GM21737 (cell line): ENCODE data around the gene CCDC127.
"Not testable (repeated sequence)": the region's sequence is repeated elsewhere in the genome, so short reads cannot be mapped to it uniquely, and the experiment has no call there.

ENCODE experiments used
- ATAC-seq: cut with Tn5 transposase; IDR thresholded peaks from one replicate; pipeline ENCODE4 v1.9.1; 2021; ENCODE audit warnings: mild to moderate bottlenecking, moderate library complexity; ENCODE audit not compliant: unreplicated experiment

Gene CCDC127

DNA sequence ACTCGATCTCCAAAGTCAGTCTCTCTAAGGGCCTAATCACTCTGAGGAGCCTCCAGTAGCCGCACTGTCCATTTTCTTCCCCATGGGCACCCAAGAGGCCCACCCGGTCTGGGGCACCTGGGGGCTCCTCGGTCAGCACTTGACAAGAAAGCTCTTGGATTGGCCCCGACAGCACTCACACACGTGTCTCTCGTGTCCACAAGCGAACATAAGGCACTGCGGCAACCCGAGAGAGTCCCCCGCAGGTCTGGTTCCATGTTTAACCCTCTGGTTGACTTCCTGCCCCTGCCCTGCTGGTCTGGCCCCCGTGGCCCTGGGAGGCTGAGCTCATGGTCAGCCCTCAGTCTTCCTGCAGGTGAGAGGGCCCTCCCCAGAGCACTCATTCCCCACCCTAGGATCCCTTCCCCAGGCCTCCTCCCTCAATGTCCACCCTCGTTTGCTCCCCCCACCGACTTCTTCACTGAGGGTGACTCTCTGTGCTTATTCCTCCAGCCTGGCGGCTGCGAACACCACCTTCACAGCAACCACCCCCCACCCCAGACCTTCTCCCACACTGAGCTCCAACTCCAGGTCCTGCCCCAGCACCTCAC, 43.0 kb downstream of the CCDC127 start:
- no peak for ATAC-seq

DNA sequence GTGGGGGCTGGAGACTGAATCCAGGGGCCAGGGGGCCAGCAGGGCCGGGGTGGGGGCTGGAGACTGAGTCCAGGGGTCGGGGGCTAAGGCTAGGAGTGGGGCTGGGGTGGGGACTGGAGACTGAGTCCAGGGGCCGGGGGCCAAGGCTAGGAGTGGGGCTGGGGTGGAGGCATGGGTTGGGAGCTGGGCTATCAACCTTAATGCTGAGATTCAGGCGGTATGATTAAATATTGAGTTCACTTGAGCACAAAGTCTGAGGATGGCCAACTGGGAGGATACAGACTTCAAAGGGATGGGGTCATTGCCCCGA, 43.7 kb downstream of the CCDC127 start:
- ATAC-seq: no peak

DNA sequence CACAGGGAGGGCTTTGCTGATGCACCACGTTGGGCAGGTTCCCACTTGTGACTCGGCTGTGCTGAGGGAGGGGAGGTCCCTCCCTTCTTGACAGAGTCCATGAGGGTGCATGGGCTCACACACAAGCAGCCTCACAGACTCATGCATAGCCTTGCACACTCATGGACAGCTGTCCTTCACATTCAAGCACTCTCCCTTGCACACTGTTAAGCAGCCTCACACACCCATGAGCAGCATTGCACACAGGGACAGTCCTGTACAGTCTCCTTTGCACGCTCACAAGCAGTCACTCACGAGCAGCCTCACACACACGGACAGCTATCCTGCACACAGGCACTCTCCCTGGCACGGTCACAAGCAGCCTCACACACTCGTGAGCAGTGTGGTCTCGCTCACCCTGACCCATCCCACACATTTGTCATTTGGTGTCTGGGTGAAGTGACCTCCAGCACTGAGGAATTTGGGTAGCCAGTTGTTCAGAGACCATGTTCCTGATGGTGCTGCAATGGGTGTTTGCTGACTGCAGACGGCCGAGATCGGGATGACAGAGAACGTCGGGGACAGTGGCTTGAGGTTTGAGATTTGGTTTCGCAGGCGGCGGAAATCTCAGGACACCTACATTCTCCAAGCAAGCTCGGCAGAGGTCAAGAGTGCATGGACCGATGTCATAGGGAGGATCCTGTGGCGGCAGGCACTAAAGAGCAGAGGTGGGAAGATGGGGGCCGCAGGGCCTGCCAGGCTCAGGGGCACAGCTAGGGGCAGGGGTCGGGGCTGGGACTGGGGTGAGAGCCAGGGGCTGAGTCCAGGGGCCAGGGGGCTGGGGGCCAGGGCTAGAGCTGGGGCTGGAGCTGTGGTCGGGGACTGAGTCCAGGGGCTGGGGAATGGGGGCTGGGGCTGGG, 44.3 kb downstream of the CCDC127 start:
- no peak for ATAC-seq

DNA sequence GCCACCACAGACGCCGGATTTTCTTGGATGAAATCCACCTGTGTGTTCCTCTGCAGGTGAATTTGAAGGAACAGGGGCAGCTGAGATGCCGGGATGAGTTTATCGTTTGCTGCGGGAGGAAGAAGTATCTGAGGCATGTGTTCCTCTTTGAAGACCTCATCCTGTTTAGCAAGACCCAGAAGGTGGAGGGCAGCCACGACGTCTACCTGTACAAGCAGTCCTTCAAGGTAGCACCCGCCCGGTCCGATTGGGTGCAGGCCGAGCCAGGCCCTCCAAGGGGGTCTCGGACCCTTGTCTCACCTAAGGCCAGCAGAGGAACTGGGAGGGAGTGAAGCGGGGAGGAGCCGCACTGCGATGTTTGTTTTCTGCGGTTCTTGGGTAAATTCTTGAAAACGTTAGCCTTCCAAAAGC, 45.1 kb downstream of the CCDC127 start:
- no peak for ATAC-seq

DNA sequence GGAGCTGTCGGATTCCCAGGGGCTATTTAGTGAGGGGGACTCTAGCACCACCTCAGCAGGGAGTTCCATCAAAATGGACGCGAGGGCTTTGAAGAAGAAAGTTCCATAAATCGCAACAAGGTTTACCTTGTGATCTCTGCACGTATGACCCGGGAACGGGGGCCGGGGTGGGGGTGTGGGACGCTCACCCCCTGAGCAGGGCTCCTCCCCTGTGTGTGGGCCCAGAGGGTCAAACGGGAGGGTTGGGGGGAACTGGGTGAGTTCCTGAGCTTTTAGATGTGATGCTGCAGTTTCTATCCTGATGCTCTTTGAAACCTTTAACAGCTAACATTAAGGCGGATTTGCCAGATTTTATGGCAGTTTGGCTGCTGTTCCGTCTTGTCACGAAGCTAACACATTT, 45.5 kb downstream of the CCDC127 start:
- ATAC-seq: no peak

DNA sequence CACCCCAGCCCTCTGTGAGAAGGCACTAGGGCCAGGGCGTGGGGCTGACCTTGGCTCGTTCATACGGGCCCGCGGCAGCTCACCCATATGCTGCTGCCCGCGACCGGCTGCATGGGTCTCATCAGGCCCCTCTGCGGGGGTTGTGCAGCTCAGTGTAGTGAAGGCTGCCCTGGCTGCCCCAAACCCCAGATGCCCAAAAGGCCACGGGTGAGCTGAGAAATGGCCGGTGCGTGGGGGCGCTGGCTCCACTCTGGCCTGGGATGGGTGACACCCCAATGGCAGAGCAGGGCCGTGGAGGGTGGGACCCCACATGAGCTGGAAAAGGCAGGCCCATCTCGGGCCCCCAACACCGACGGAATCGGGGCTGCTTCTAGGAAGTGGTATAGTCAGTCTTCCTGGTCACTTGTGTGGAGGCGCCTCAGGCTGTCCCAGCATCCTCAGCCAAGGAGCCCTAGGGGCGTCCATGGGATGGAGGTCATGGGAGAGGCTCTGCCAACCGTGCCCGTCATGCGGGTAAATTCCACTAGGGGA, 46.1 kb downstream of the CCDC127 start:
- ATAC-seq: no peak

DNA sequence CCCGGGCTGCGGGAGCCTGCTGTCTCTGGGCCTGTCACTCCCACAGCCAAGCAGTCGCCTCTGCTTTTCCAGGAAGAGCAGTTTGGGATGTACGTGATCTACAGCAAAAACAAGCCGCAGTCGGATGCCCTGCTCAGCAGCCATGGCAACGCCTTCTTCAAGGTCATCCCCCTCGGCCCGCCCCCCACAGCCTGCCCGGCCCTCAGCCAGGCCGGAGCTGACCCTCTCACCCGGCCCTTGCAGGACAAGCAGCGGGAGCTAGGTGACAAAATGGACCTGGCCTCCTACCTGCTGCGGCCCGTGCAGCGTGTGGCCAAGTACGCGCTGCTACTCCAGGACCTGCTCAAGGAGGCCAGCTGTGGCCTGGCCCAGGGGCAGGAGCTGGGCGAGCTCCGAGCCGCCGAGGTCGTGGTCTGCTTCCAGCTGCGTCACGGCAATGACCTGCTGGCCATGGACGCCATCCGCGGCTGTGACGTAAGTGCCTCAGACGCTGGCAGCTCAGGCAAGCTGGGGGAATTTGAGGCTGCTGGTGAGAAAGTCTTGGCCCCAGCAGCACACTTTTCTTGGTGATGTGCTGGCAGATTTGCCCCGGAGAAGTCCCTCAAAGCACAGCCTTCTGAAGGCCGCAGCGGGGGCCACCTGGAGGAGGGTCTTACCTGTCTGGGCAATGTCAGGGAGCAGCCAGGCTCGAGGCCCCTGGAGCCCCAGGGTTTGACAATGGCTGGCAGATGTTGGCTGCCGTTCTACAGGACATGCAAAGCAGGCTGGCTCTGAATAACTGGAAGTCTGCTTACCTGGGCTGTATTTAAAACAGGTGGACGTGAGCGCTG, 46.8 kb downstream of the CCDC127 start:
- ATAC-seq: no peak

DNA sequence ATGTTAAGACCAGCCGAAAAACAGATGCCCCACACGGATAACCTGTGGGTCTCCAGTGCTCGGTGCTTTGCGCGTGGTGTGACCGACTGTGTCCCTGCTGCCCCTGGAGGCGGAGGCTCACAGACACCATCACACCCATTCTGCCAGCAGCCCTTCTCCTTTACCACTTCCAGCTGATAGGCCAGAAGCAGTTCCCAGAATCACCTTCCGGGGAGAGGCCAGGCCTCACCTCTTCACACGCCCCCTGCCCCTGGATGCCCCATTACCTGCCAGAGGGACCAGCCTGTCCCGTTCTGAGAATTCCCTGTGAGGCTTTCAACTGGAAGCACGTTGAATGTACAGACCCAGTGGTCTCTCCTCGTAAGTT, 48.2 kb downstream of the CCDC127 start:
- no peak for ATAC-seq

DNA sequence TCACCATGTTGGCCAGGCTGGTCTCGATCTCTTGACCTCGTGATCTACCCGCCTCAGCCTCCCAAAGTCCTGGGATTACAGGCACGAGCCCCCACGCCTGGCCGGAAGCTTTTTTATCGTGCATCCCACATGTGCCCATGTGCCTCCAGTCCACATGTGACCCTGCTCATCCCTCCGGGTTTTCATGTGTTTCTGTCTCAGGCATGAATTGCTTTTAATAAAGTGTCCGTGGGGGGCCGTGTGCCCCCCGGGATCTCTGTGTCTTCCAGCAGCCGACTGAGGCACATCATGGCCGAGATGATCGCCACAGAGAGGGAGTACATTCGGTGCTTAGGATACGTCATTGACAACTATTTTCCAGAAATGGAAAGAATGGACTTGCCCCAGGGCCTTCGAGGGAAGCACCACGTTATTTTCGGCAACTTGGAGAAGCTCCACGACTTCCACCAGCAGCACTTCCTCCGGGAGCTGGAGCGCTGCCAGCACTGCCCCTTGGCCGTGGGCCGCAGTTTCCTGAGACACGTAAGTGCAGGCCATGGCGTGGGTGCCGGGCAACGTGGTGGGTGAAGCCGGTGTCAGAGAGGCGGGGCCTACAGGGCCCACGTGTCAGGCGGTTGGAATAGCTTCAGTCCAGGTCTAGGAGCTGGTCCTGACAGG, 48.8 kb downstream of the CCDC127 start:
- ATAC-seq: no peak

DNA sequence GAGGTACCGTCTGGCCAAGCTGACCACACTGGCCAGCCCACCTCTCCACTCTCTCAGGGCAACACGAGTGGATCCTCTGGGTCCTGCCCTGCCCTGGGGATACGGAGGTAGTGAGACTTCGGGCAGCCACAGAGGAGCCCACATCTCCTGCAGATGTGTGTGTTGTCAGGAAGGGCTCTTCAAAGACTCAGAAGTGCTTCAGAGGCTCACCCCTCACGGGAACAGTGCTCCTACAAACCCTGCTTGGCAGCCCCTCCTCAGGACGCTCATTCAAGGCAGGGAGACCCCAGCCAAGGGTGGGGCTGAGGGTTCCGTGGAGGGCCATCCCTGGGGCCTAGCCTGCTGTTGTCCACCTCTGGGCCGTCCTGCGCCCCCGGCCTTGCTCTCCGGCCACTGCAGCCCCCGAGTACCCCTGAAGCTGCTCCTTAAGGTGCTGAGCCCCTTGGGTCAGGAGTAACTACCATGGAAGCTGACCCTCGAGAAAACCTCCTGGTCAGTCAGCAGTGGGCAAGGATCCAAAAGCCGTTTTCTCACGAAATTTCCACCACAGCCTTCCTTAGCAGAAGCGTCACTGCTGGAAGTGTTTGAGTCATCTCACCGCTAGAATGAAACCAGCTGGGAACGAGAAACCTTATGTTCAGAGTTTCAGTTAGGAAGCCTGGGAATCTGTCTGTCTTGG, 49.8 kb downstream of the CCDC127 start:
- ATAC-seq: no peak

DNA sequence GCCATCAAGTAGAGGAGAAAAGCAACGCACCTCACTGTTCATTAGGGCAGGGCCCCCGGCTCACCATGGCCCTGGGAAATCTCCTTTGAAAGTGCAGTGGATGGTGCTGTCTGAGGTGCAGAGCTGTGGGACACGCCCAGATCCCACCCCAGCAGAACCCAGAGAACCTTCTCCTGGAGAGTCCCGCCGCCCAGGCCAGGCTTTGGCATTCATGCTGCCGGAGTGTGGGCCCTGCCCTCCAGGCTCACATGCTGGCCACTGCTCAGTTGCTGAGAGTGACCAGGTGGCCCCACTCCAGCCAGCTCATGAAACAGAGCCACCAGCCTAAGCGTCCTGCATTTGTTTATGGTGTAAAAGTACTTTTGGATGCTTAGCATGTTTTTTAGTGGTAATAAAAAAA, 50.4 kb downstream of the CCDC127 start:
- no peak for ATAC-seq

DNA sequence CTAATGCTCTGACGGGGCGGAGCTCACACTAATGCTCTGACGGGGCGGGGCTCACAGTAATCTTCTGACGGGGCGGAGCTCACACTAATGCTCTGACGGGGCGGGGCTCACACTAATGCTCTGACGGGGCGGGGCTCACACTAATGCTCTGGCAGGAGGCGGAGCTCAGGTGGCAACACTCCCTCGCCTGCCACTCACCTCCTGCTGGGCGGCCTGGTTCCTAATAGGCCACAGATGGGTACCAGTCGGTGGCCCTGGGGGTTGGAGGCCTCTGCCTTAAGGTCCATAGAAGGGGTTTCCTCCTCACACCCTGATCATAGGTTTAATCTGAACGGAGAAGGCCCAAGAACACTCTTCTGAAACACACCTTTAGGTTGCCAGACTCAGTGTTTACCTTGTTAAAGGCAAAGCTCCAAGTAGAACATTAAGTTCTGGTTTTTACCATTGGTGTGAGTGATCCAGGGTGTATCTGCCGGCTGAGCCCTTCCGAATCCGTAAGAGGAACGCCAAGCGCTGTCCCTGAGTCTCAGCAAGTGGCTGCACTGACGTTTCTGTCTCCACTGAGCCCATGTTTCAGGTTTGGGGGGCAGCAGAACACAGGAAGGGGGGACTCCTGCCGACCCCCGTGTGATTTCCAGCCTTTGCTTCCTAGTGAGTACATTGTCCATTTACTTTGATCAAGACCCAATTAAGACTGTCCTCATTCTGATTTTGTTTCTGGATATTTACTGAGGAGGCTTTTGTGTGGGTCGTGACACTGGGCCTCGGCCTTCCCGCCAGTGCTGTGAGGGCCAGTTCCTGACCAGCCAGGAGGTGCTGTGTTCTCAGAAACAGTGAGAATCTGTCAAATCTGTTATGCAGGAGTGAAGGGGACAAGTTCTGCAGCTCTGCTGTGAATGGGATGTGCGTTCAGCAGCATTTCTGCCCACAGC, 51.2 kb downstream of the CCDC127 start:
- no peak for ATAC-seq

DNA sequence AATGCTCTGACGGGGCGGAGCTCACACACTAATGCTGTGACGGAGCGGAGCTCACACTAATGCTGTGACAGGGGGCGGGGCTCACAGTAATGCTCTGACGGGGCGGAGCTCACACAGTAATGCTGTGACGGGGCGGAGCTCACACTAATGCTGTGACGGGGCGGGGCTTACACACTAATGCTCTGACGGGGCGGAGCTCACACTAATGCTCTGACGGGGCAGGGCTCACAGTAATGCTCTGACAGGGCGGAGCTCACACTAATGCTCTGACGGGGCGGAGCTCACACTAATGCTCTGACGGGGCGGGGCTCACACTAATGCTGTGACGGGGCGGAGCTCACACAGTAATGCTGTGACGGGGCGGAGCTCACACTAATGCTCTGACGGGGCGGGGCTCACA, 53.2 kb downstream of the CCDC127 start:
- ATAC-seq: not testable (repeated sequence)

DNA sequence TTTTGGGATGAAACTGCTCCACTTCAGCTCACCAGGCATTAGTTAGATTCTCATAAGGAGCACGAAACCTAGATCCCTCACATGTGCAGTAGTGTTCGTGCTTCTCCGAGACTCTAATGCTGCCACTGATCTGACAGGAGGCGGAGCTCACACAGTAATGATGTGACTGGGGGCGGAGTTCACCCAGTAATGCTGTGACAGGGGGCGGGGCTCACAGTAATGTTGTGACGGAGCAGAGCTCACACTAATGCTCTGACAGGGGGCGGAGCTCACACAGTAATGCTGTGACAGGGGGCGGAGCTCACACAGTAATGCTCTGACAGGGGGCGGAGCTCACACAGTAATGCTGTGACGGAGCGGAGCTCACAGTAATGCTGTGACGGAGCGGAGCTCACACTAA, 53.7 kb downstream of the CCDC127 start:
- no peak for ATAC-seq

DNA sequence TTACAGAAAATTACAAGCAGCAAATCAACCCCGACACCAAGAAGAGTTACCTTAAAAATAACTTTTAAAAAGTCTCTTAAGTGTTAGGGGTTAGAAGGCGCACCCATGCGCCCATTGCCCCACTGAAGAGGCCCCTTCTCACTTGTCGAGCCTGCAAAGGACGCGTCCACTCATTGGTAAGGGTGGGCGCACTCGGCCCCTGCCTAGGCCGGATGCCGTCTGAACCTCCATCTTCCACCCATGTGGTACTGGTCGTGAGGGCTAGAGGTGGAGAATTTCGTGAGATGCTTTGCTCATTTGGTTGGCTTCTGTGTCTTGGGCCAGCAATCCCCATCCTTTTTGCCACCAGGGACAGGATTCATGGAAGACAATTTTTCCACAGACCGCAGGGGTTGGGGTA, 54.1 kb downstream of the CCDC127 start:
- ATAC-seq: no peak

DNA sequence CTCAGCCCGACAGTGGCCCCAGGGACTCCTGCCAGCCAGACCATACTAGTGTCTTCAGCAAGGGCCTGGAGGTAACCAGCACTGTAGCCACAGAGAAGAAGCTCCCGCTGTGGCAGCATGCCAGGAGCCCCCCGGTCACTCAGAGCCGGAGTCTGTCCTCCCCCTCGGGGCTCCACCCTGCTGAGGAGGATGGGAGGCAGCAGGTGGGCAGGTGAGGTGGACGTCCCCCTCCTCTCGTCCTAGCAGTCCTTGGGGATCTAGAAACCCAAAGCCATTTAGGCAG, 54.7 kb downstream of the CCDC127 start:
- ATAC-seq: no peak

DNA sequence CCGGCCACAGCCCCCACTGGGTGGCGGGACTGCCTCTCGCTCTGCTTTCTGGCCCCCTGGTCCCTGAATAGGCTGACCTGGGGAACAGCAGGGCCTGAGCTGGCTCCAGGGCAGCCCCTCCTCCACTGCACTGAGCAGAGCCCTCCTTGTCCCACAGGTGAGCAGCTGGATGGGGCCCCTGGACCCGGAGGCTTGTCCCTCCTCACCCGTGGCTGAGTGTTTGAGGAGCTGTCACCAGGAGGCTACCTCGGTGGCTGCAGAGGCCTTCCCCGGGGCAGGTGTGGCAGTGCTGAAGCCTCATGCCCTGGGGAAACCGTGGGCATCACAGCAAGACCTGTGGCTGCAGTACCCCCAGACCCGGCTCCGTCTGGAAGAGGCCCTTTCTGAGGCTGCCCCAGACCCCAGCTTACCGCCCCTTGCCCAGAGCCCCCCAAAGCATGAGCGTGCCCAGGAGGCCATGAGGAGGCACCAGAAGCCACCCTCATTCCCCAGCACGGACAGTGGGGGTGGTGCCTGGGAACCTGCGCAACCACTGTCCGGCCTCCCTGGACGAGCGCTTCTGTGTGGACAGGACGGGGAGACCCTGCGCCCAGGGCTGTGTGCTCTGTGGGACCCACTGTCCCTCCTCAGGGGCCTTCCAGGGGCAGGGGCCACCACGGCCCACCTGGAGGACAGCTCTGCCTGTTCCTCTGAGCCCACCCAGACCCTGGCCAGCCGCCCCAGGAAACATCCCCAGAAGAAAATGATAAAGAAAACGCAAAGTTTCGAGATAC, 55.2 kb downstream of the CCDC127 start:
- ATAC-seq: no peak

DNA sequence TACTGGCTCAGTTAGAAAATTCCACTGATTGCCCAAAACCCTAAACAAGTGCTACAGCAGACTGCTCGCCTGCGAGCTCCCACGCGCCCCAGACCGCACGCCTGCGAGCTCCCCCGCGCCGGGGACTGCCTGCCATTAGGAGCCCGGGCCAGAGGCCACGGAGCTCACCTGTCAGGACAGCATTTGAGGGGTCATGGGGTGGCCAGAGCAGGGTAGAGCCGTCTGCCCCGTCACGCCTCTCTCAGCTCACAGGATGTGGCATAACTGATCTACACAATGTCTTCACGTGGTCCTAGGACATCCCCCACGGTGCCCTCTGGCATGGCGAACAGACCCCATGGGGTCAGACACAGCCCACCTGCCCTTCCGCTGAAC, 55.8 kb downstream of the CCDC127 start:
- no peak for ATAC-seq

DNA sequence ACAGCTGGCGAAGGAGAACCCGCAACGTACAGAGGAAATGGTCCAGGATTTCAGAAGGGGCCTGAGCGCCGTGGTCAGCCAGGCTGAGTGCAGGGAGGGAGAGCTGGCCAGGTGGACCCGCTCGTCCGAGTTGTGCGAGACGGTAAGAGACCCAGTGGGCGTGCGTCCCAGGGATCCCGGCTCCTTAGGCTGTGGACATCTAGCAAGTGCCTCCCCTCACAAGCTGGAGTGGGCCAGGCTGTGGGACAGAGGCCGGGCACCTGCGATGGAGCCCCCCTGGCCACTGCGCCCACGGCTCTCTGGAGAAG, 56.2 kb downstream of the CCDC127 start:
- ATAC-seq: no peak
